ENCODE results near the gene RBFOX2.

RBFOX2 gene

DNA sequence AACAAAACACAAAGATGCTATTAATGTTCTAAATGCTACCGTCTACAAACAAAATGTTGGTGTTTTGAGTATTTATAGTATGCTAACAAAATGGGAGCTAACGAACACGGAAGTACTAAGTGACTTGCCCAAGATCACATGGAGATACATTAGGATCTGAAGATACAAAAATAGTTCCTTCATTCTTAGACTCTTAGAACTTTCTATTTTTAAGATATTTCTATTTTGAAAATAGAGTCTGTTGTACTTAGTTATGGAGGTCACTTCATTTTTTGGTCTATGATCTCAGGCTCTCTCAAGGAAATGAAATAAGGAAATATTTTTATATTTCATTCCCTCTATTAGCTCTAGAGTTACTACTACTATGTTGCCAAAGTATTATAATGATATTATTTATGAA, 246.7 kb downstream of the RBFOX2 start:
- H3K4me1 Mint-ChIP-seq: no peaks in the 10 kb centered on the region
- no peaks in the 10 kb centered on the region for H3K9me3 Mint-ChIP-seq
- no peaks in the 10 kb centered on the region for H3K36me3 Mint-ChIP-seq
- no peak overlapping the region for H3K4me3 Mint-ChIP-seq
- H3K27me3 Mint-ChIP-seq: no peaks in the 10 kb centered on the region
- no peak overlapping the region for H3K27ac Mint-ChIP-seq

DNA sequence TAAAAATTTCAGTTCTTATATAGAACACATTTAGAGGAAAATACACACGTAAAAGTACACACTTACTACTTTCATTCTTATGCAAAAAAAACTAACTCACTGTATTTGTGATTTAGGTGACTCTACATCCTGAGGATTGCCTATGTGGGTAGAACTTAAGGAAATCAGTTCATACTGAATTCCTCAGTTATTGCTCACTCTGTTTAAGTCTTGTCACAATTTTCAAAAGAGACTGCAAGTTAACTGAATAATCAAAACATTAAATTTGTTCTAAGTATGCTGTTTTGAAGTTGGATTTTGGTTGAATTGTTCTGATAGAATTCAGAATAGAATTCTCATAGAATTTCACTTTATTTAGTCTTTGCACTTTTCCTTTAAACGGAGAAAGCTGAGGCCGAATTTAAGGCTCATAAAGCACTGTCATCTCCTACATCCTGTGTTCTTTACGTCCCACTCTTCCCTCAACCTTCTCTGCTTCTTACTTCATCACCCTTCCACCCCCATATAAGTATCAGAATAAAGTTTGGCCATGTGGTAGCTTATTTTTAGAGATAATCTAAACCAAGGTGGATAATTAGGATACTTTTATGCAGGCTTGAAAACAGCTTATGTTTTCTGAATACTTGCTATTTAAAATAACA, 251.2 kb downstream of the RBFOX2 start:
- no peak overlapping the region for H3K4me3 Mint-ChIP-seq
- no peaks in the 10 kb centered on the region for H3K36me3 Mint-ChIP-seq
- no peaks in the 10 kb centered on the region for H3K4me1 Mint-ChIP-seq
- H3K9me3 Mint-ChIP-seq: no peaks in the 10 kb centered on the region
- no peaks in the 10 kb centered on the region for H3K27me3 Mint-ChIP-seq
- H3K27ac Mint-ChIP-seq: no peak overlapping the region

DNA sequence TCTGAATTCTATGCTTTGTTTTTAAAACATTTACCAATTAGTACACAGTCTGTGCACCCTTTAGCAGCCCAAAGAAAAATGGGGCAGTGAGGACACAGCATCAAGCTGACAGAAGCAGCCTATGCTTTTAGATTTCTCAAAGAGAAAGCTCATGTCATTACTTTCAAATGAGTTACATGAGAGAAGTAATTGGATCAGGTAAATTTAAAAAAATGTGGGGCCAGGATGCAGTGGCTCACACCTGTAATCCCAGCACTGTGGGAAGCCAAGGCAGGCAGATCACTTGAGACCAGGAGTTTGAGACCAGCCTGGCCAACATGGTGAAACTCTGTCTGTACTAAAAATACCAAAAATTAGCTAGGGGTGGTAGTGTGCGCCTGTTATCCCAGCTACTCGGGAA, 253.3 kb downstream of the RBFOX2 start:
- Mint-ChIP-seq H3K27ac (no peak overlapping the region), H3K4me3 (no peak overlapping the region), H3K27me3 (no peaks in the 10 kb centered on the region), H3K36me3 (no peaks in the 10 kb centered on the region), H3K9me3 (no peaks in the 10 kb centered on the region), H3K4me1 (no peaks in the 10 kb centered on the region)

GRCh38 chr22:35769974-35770373, 258.6 kb downstream of the RBFOX2 start:
- Mint-ChIP-seq H3K4me1 (no peaks in the 10 kb centered on the region), H3K27me3 (peaks cover 1% of the 10 kb centered on the region), H3K36me3 (no peaks in the 10 kb centered on the region), H3K27ac (no peak overlapping the region), H3K4me3 (no peak overlapping the region), H3K9me3 (no peaks in the 10 kb centered on the region)

GRCh38 chr22:35766654-35767580, 261.7 kb downstream of the RBFOX2 start:
- Mint-ChIP-seq H3K27me3 (peaks cover 1% of the 10 kb centered on the region), H3K9me3 (no peaks in the 10 kb centered on the region), H3K36me3 (no peaks in the 10 kb centered on the region), H3K4me1 (no peaks in the 10 kb centered on the region), H3K4me3 (no peak overlapping the region), H3K27ac (no peak overlapping the region)

DNA sequence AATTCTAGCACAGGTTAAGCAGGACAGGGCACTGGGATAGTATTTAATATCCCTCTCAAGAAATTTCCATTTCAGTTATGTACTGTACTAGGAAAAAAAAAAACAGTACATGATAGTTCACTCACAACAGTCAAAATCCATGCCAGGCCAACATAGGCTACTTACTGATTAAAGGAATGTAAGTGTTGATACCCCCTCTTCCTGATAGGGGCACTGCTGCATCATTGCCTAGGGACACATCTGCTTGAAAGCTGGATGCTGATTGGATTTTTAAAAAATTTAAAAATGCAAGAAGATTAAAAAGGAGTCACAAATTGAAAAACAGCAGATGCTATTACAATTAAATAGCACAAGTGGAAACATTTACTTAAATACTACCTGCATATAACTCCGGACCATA, 267.6 kb downstream of the RBFOX2 start:
- H3K27me3 Mint-ChIP-seq: no peaks in the 10 kb centered on the region
- H3K36me3 Mint-ChIP-seq: no peaks in the 10 kb centered on the region
- H3K27ac Mint-ChIP-seq: no peak overlapping the region
- no peak overlapping the region for H3K4me3 Mint-ChIP-seq
- H3K9me3 Mint-ChIP-seq: no peaks in the 10 kb centered on the region
- H3K4me1 Mint-ChIP-seq: no peaks in the 10 kb centered on the region

DNA sequence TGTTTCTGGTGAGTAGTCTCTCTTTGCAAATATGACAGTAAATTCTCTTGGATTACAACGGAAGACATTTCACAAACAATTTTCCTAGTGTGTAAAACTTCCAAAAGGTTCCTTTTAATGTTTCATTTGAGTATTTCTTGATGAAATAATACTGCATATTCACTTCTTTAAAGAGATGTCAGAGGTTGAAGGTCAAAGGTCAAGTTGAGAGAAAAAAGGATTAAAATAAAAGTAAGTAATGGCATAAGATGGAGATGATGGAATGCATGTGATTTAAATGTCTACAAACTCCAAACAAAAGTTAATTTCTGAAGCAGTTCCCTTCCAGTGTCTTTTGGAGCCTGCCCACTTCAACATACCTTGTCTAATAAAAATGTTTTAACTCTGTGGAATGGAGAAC, 270.2 kb downstream of the RBFOX2 start:
- Mint-ChIP-seq H3K9me3 (no peaks in the 10 kb centered on the region), H3K27ac (no peak overlapping the region), H3K36me3 (no peaks in the 10 kb centered on the region), H3K27me3 (no peaks in the 10 kb centered on the region), H3K4me3 (no peak overlapping the region), H3K4me1 (no peaks in the 10 kb centered on the region)

- Mint-ChIP-seq H3K9me3 (no peaks in the 10 kb centered on the region), H3K27me3 (no peaks in the 10 kb centered on the region), H3K27ac (no peak overlapping the region), H3K36me3 (no peaks in the 10 kb centered on the region), H3K4me1 (peaks cover 5% of the 10 kb centered on the region), H3K4me3 (no peak overlapping the region)
Observed at GRCh38 chr22:35756722-35757121, 271.9 kb downstream of the RBFOX2 start.

- no peaks in the 10 kb centered on the region for H3K27me3 Mint-ChIP-seq
- no peaks in the 10 kb centered on the region for H3K36me3 Mint-ChIP-seq
- no peaks in the 10 kb centered on the region for H3K9me3 Mint-ChIP-seq
- H3K27ac Mint-ChIP-seq: no peak overlapping the region
- peaks cover 5% of the 10 kb centered on the region for H3K4me1 Mint-ChIP-seq
- no peak overlapping the region for H3K4me3 Mint-ChIP-seq
Observed at GRCh38 chr22:35754761-35755160, 273.9 kb downstream of the RBFOX2 start.

GRCh38 chr22:35752863-35753189, 275.8 kb downstream of the RBFOX2 start:
- Mint-ChIP-seq H3K27me3 (no peaks in the 10 kb centered on the region), H3K4me3 (no peak overlapping the region), H3K4me1 (peaks cover 5% of the 10 kb centered on the region), H3K36me3 (no peaks in the 10 kb centered on the region), H3K27ac (no peak overlapping the region), H3K9me3 (no peaks in the 10 kb centered on the region)

- no peaks in the 10 kb centered on the region for H3K27me3 Mint-ChIP-seq
- peaks cover 5% of the 10 kb centered on the region for H3K4me1 Mint-ChIP-seq
- H3K4me3 Mint-ChIP-seq: no peak overlapping the region
- no peak overlapping the region for H3K27ac Mint-ChIP-seq
- no peaks in the 10 kb centered on the region for H3K36me3 Mint-ChIP-seq
- H3K9me3 Mint-ChIP-seq: no peaks in the 10 kb centered on the region
Observed at GRCh38 chr22:35752006-35752862, 276.4 kb downstream of the RBFOX2 start.

DNA sequence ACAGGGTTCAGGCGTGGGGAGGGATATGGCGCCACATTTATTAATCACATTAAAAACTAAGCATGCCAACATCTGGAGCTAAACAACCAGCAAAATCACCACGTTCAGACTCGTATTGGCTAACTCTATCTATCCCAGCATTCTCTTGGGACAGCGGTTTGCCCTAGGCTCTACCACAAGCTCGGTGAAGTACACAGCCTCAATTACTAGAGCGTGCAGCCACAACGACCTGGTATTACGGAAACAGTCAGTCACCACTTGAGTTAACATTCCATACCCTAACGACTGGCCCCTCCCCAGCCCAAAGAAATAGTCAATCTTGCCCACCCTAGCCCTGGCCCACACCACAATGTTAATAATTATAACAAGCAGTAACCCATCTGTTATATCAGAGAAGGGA, 278.8 kb downstream of the RBFOX2 start:
- H3K27ac Mint-ChIP-seq: no peak overlapping the region
- no peaks in the 10 kb centered on the region for H3K36me3 Mint-ChIP-seq
- no peak overlapping the region for H3K4me3 Mint-ChIP-seq
- no peaks in the 10 kb centered on the region for H3K27me3 Mint-ChIP-seq
- H3K4me1 Mint-ChIP-seq: peaks cover 5% of the 10 kb centered on the region
- H3K9me3 Mint-ChIP-seq: no peaks in the 10 kb centered on the region

DNA sequence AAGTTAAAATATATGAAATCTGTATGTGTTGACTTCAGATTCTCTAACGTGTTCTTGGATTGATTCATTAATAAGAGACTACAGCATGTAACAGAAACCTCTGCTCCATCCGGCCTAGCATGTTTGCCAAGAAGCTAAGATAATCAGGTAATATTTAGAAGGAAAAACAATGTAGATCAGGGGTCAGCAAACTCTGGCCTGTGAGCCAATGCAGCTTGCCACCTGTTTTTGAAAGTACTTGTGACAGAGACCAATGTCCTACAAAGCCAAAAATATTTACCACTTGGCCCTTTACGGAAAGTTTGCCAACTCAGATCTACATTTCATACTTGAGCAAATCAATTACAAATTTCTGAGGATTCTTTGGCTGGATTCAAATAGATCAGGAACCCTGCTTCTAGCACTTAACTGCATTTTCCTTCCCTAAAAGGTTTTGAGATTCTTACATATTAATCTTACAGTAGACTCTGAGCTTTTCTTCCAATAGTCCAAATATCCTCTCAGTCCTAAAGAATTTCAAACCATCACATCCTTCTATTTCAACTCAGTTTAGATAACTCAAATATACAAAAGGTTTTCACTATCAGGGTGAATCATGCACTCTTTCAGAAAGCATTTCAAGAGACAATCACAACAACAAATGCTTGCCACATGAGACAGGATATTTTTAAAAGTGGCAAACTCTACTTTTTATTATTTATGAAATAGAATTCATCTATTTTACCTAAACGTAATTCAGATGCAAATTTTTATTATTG, 281.5 kb downstream of the RBFOX2 start:
- H3K27me3 Mint-ChIP-seq: no peaks in the 10 kb centered on the region
- no peak overlapping the region for H3K4me3 Mint-ChIP-seq
- H3K36me3 Mint-ChIP-seq: no peaks in the 10 kb centered on the region
- peak overlapping the region; percentile 33 for H3K27ac Mint-ChIP-seq
- no peaks in the 10 kb centered on the region for H3K4me1 Mint-ChIP-seq
- no peaks in the 10 kb centered on the region for H3K9me3 Mint-ChIP-seq

- H3K4me1 Mint-ChIP-seq: no peaks in the 10 kb centered on the region
Observed at GRCh38 chr22:35746248-35746647, 282.4 kb downstream of the RBFOX2 start.

GRCh38 chr22:35743326-35743860, 285.2 kb downstream of the RBFOX2 start:
- no peak overlapping the region for H3K27ac Mint-ChIP-seq

More at GRCh38 chr22:35746248-35746647, 282.4 kb downstream of the RBFOX2 start:
- Mint-ChIP-seq H3K27me3 (no peaks in the 10 kb centered on the region), H3K36me3 (no peaks in the 10 kb centered on the region), H3K9me3 (no peaks in the 10 kb centered on the region), H3K4me3 (no peak overlapping the region), H3K27ac (no peak overlapping the region)

More at GRCh38 chr22:35743326-35743860, 285.2 kb downstream of the RBFOX2 start:
- no peaks in the 10 kb centered on the region for H3K36me3 Mint-ChIP-seq
- H3K27me3 Mint-ChIP-seq: no peaks in the 10 kb centered on the region
- no peaks in the 10 kb centered on the region for H3K9me3 Mint-ChIP-seq
- H3K4me3 Mint-ChIP-seq: no peak overlapping the region
- no peaks in the 10 kb centered on the region for H3K4me1 Mint-ChIP-seq
